ENCODE results near the gene ALOX5.
A peak's percentile ranks its signal among the peaks of the same experiment; 100 is the strongest.

ALOX5 gene

DNA sequence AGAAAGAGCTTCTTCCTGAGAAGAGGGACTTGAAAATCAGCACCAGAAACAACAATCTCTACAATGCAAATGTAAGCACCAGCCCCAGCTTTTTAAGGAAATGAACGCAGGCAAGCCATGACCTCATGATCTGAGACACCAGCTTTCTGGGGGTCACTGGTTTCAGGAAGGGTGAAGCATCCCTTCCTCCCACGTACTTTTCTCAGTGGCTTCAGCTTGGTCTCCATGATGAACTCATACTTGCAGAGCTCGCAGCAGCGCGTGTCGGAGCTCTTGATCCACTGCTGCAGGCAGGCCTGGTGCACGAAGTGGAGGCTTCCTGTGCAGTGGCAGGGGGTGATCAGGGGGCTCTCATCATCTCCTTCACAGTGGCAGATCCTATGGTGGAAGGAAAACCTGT is 87.0 kb downstream of the ALOX5 start:
- no peaks in the 10 kb centered on the region for H3K27me3 Mint-ChIP-seq (ENCODE audit: low read depth)
- H3K36me3 Mint-ChIP-seq (ENCODE audit: low read depth) = peaks cover 26% of the 10 kb centered on the region
- no peaks in the 10 kb centered on the region for H3K4me1 Mint-ChIP-seq
- no peak overlapping the region for H3K4me3 Mint-ChIP-seq
- TF ChIP-seq, protein P1, sequence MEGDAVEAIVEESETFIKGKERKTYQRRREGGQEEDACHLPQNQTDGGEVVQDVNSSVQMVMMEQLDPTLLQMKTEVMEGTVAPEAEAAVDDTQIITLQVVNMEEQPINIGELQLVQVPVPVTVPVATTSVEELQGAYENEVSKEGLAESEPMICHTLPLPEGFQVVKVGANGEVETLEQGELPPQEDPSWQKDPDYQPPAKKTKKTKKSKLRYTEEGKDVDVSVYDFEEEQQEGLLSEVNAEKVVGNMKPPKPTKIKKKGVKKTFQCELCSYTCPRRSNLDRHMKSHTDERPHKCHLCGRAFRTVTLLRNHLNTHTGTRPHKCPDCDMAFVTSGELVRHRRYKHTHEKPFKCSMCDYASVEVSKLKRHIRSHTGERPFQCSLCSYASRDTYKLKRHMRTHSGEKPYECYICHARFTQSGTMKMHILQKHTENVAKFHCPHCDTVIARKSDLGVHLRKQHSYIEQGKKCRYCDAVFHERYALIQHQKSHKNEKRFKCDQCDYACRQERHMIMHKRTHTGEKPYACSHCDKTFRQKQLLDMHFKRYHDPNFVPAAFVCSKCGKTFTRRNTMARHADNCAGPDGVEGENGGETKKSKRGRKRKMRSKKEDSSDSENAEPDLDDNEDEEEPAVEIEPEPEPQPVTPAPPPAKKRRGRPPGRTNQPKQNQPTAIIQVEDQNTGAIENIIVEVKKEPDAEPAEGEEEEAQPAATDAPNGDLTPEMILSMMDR (IDR thresholded peaks at IDR 0.05; ENCODE audit: unreplicated experiment in 3 of 3) = no peak
- no peaks in the 10 kb centered on the region for H3K9me3 Mint-ChIP-seq
- no peak overlapping the region for H3K27ac Mint-ChIP-seq

DNA sequence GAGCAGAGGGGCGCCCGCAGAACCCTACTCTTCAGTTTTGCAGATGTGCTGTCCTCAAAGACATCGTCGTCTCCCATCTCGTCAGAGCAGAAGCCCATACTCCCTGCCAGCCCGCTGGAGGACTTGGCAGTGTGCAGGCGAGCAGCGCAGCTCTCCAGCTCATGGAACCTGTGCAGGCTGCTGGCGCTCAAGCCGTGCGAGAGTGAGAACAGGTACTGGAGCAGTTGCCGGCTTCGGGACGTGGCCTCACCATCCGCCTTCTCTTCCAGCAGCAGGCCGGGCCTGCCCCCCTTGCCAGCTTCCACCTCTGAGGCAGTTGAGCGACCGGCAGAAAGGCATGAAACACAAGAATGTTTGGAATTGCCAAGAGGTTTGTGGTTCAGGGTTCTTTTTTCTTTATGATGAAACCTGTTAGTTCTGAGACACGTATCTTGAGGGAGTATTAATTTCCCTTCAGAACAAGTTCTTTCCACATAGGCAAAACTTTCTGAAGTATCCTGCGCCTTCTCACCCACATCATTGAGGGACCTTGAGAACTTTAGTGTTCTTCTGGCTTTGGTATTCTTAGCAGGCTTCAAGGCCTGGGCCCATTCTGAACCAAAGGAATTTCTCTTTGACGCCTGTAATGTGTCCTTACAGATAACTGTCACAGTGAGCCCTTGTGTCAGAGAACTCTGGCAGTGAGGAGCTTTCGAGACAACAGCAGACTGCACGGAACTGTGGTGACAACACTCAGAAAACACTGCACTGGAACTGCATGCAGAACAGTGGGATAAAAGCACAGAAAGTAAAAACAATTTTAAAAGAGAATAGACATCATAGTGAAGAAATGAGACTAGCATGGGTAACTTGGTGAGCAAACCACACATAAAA is 89.5 kb downstream of the ALOX5 start:
- Mint-ChIP-seq H3K27ac (no peak overlapping the region), H3K9me3 (no peaks in the 10 kb centered on the region), H3K36me3 (ENCODE audit: low read depth) (peaks cover 12% of the 10 kb centered on the region), H3K4me3 (no peak overlapping the region), H3K27me3 (ENCODE audit: low read depth) (no peaks in the 10 kb centered on the region), H3K4me1 (no peaks in the 10 kb centered on the region)
- TF ChIP-seq, protein P1 (IDR thresholded peaks at IDR 0.05; ENCODE audit: unreplicated experiment in 3 of 3) = no peak

DNA sequence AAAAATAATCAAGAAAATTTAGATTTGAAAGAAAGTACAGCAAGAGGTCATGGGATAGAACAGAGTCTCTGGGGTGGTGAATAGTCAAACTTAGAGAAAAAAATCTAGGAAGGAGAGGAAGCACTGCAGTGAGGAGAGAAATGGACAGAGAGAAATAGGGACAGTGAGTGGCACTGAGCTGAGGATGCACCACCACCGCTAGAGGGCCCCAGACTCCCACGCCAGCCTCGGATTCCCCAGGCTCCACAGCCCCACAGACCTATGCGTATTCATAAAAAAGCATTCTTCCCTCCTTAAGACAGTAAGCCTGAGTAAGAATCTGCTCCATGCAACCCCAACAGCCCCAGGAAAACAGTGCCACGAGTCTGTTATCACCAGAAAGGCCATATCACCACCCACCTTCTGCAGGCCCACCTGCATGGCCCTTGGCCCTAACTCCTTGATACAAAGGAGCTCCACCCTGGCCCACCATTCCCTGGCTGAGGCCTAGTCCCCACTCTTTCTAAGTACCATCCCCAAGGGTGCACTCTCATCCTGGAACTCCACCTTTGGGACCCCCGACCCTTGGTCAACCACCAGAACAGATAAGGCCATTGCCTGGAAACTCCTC is 91.0 kb downstream of the ALOX5 start:
- H3K36me3 Mint-ChIP-seq (ENCODE audit: low read depth) = peaks cover 4% of the 10 kb centered on the region
- peak overlapping the region in 1 of 3 experiments; percentile 12 for H3K27ac Mint-ChIP-seq
- H3K27me3 Mint-ChIP-seq (ENCODE audit: low read depth) = no peaks in the 10 kb centered on the region
- TF ChIP-seq, protein P1 (IDR thresholded peaks at IDR 0.05; ENCODE audit: unreplicated experiment in 3 of 3) = peak; percentile 87 to 89 (median 87)
- H3K9me3 Mint-ChIP-seq = no peaks in the 10 kb centered on the region
- no peak overlapping the region for H3K4me3 Mint-ChIP-seq
- H3K4me1 Mint-ChIP-seq = peaks cover under 1% of the 10 kb centered on the region

DNA sequence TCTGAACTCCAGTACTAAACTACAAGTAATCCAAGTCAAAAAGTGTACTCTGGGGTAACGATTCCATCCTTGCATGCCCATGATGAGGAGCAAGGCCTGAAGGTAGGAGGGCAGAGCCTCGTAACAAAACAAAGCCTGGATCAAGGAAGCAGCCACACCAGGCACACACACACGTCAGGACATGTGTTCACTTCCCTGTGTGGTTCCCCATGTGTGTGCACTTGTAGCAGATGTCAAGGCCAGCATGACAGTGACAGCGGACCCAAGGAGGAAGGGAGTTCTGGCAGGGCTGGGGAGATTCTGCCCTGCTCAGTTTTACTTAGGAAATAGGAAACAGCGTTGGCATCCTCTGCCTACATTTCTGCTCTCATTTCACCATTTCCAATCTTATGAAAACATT is 92.8 kb downstream of the ALOX5 start:
- peaks cover 4% of the 10 kb centered on the region for H3K36me3 Mint-ChIP-seq (ENCODE audit: low read depth)
- H3K4me3 Mint-ChIP-seq = no peak overlapping the region
- no peak overlapping the region for H3K27ac Mint-ChIP-seq
- no peaks in the 10 kb centered on the region for H3K27me3 Mint-ChIP-seq (ENCODE audit: low read depth)
- TF ChIP-seq, protein P1 (IDR thresholded peaks at IDR 0.05; ENCODE audit: unreplicated experiment in 3 of 3) = no peak
- H3K9me3 Mint-ChIP-seq = no peaks in the 10 kb centered on the region
- H3K4me1 Mint-ChIP-seq = peaks cover 17% of the 10 kb centered on the region

DNA sequence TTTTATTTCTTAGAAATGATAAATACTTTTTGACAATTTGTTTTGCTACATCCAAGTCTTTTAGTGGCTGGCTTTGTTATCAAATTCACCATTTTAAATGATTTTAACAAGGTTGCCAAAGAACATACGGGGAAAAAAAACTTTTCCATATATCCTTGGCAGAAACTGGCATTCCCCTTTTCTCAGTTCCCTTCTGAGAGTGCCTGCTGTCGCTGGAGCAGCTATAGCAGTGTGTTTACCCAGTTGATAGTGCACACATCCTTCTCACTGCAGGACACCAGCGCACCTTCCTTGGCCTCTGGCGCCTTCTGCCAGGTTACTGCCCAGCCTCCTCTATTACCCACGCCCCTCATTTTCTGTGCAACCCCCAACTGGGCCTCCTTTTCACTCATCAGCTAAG is 94.1 kb downstream of the ALOX5 start:
- TF ChIP-seq, protein P1 (IDR thresholded peaks at IDR 0.05; ENCODE audit: unreplicated experiment in 3 of 3) = no peak
- H3K4me3 Mint-ChIP-seq = no peak overlapping the region
- no peak overlapping the region for H3K27ac Mint-ChIP-seq
- H3K36me3 Mint-ChIP-seq (ENCODE audit: low read depth) = no peaks in the 10 kb centered on the region
- H3K27me3 Mint-ChIP-seq (ENCODE audit: low read depth) = no peaks in the 10 kb centered on the region
- no peaks in the 10 kb centered on the region for H3K9me3 Mint-ChIP-seq
- peaks cover 25% of the 10 kb centered on the region for H3K4me1 Mint-ChIP-seq

All from nephron (organoid).